Kidney epithelial cell (primary cell): ENCODE measurements around the gene TSC22D4. TPM values are rescaled to one million over a fixed set of nuclear protein-coding genes. Genes with fewer than 3 reads are reported as not detected.
A peak's percentile ranks its signal among the peaks of the same experiment; 100 is the strongest.

Source experiments
- DNase-seq: peaks from one replicate; pipeline ENCODE4 v3.0.0-alpha.2; 2010; ENCODE audit warnings: low read depth
- H3K27me3 ChIP-seq: 2 replicates; pipeline ENCODE4 v1.6.0; 2011; ENCODE audit warnings: low read length; ENCODE audit not compliant: control insufficient read depth, insufficient read depth
- H3K36me3 ChIP-seq: 2 replicates; pipeline ENCODE4 v1.5.1; 2011; ENCODE audit warnings: low read length; ENCODE audit not compliant: control insufficient read depth, insufficient read depth
- H3K4me3 ChIP-seq: 2 replicates; pipeline ENCODE4 v1.5.1; 2011; ENCODE audit warnings: low read depth, mild to moderate bottlenecking, control low read depth, low read length
- total RNA-seq: library from RNA; depleted of rRNA; stranded (reverse); fragments of >200 nt; gene quantifications from 2 replicates; pipeline ENCODE4 v1.2.3, GENCODE V29; 2015
- TF ChIP-seq, protein P1 (sequence below): IDR thresholded peaks from 2 replicates; pipeline ENCODE4 v1.5.1; 2011; ENCODE audit warnings: mild to moderate bottlenecking, moderate library complexity, low read length, control low read depth, inconsistent platforms; ENCODE audit not compliant: insufficient read depth, poor library complexity, severe bottlenecking

Gene TSC22D4
- total RNA-seq, 1 donor from 2014 or later: 41.6 TPM

DNA sequence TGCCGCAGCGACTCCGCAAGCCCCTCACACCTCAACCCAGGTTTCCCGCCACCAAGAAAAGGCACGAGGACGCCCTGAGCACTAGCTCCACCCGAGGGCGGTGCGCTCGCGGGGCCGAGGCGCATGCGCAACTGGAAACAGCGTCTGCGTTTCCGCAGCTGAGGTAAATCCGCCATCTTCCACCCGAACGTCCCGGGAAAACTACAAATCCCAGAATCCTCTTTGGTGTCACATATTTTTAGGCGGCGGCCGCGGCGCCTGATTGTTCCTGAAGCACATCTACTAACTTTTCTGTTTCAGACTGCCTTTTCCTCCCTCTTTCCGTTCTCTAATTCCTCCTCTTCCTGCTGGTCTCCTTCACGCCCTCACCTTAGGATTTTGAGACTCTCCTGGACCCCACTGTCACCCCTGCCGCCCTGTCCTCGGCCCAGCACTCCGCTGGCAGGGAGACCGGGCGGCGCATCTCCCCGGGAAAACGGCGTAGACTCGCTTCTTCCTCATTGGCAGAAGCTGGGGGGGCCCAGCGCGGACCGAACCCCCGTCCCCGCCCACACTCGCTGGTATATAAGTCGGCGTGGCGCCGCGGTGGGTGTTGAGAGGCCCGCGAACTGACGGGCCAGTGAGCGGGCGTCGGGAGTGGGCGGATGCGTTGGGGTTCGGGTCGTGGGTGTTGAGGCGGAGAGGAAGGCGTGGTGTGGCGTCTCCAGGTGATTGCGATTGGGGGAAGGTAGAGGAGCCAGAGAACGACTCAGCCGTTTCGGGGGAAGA lies 50.6 kb downstream of the TSC22D4 start, which contains the start of gene ZCWPW1:
ZCWPW1 (minus strand) TSS at position 505 of the 768 bp plus-strand sequence. CDS start 8,054 bp downstream, outside the sequence.
- TF ChIP-seq, protein P1, sequence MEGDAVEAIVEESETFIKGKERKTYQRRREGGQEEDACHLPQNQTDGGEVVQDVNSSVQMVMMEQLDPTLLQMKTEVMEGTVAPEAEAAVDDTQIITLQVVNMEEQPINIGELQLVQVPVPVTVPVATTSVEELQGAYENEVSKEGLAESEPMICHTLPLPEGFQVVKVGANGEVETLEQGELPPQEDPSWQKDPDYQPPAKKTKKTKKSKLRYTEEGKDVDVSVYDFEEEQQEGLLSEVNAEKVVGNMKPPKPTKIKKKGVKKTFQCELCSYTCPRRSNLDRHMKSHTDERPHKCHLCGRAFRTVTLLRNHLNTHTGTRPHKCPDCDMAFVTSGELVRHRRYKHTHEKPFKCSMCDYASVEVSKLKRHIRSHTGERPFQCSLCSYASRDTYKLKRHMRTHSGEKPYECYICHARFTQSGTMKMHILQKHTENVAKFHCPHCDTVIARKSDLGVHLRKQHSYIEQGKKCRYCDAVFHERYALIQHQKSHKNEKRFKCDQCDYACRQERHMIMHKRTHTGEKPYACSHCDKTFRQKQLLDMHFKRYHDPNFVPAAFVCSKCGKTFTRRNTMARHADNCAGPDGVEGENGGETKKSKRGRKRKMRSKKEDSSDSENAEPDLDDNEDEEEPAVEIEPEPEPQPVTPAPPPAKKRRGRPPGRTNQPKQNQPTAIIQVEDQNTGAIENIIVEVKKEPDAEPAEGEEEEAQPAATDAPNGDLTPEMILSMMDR: no peak

DNA sequence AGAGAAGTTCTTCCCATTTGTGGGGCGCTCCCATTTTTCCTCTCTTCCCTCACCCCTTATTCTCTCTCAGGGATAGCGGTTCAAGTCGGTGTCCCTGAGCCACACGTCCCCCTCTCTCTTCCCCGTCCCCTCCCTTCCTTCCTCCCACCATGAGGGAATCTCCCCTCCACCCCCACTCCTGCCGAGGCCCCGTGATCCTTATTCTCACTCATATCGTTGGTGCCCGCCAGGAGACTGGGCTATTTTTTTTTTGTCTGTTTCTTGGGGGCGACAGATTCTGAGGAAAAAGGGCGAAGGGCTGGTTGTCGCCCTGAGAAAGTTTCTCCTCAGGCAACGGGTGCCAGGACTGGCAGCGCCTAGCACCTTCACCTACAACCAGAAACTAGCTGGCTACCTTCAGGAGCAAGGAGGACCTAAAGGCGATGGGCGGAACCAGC lies 51.2 kb downstream of the TSC22D4 start:
- TF ChIP-seq, protein P1: no peak
- H3K4me3 ChIP-seq: peak overlapping the region; percentile 0
- H3K27me3 ChIP-seq: no peaks in the 10 kb centered on the region
- no peak for DNase-seq
- H3K36me3 ChIP-seq: no peaks in the 10 kb centered on the region

More for the DNA sequence above, 50.6 kb downstream of the TSC22D4 start, which contains the start of gene ZCWPW1:
- peak within 1 kb of the TSS; percentile 94 for H3K4me3 ChIP-seq
- peak; percentile 89 for DNase-seq
- no peaks in the 10 kb centered on the region for H3K27me3 ChIP-seq
- peaks cover 2% of the 10 kb centered on the region for H3K36me3 ChIP-seq

DNA sequence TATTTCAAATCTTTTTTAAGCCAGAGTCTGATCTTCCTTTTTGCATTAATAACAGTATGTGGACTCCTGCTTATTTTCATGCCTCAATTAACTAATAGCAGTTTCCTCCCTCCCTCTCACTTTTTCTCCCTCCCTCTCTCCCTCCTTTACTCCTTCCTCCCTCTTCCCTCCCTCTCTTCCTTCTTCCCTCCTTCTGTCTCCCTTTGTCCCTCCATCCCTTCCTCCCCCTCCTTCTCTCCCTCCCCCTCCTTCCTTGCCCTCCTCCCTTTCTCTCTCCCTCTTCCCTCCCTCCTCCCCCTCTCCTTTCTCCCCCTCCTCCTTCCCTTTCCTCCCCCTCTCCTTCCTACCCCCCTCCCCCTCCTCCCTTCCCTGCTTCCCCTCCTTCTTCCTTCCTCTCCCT lies 52.5 kb downstream of the TSC22D4 start:
- TF ChIP-seq, protein P1: no peak
- Histone ChIP-seq H3K4me3 (no peak overlapping the region), H3K27me3 (no peaks in the 10 kb centered on the region), H3K36me3 (no peaks in the 10 kb centered on the region)
- no peak for DNase-seq

DNA sequence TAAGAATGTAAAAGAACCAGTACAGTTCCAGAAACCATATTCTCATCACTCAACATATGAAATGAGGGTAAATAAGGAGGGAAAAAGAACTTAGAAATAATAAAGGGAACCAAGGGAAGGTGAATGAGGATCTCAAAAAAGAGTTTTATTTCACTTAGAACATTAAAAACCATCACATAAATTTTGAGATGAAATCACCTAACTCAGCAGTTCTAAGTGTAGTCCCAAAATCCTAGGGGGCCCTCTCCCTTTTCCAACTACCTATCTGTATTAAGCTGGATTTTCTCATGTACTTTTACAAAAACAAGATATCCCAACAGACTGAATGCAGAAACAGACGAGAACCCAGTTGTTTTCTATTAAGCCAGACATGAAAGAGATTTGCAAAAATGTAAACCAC lies 53.7 kb downstream of the TSC22D4 start:
- no peaks in the 10 kb centered on the region for H3K27me3 ChIP-seq
- no peak for DNase-seq
- TF ChIP-seq, protein P1: no peak

DNA sequence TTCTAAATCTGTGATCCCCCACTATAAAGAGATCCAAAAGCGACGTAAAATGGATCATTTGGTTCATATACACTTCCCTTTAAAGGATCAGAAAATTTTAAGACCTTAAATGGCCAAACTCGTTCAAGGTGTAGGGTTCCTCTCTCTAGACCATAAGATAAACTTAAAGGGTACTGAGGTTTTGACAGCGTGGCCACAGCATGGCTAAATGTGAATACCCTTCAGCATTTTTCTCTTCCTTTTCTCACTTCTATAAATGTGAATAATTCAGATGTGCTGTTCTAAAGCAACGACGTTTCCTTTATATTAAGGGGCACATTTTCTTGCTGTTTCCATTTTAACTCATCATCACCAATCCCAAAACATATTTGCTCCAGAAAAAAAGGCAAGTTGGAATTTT lies 55.7 kb downstream of the TSC22D4 start:
- no peak for DNase-seq
- TF ChIP-seq, protein P1: no peak
- no peaks in the 10 kb centered on the region for H3K27me3 ChIP-seq
- H3K4me3 ChIP-seq: no peak overlapping the region
- H3K36me3 ChIP-seq: no peaks in the 10 kb centered on the region

More for the DNA sequence above, 53.7 kb downstream of the TSC22D4 start:
- no peaks in the 10 kb centered on the region for H3K36me3 ChIP-seq
- no peak overlapping the region for H3K4me3 ChIP-seq
